Kasumi-1 (cell line): Measurements from ENCODE around the gene D2HGDH.
A peak's percentile ranks its signal among the peaks of the same experiment; 100 is the strongest.
"Not testable (repeated sequence)": the region's sequence is repeated elsewhere in the genome, so short reads cannot be mapped to it uniquely, and the experiment has no call there.

Source experiments
- DNase-seq, 2 experiments: peaks; one replicate each; lab custom pipeline; 2025; lab: John Stamatoyannopoulos, UW

The D2HGDH gene

GRCh38 chr2:241724975-241725870 lies 9.2 kb upstream of the D2HGDH start:
- DNase-seq = no peak

- no peak for DNase-seq
Measured at GRCh38 chr2:241726459-241726858, 8.0 kb upstream of the D2HGDH start.

- DNase-seq = no peak
Measured at GRCh38 chr2:241728000-241728399, 6.4 kb upstream of the D2HGDH start.

- DNase-seq = no peak
Measured at GRCh38 chr2:241728627-241729026, 5.8 kb upstream of the D2HGDH start.

- no peak for DNase-seq
Measured at GRCh38 chr2:241729868-241730267, 4.6 kb upstream of the D2HGDH start.

GRCh38 chr2:241730671-241731293 lies 3.6 kb upstream of the D2HGDH start:
- peak; percentile 25 to 37 for DNase-seq

GRCh38 chr2:241732513-241733186 lies 1.8 kb upstream of the D2HGDH start:
- DNase-seq = peak; percentile 60 to 62

GRCh38 chr2:241733391-241734207 lies 831 bp upstream of the D2HGDH start:
- DNase-seq = no peak

- DNase-seq = no peak
Measured at GRCh38 chr2:241734208-241734466, 293 bp upstream of the D2HGDH start.

GRCh38 chr2:241736111-241736510 lies 1.7 kb downstream of the D2HGDH start:
- no peak for DNase-seq

- no peak for DNase-seq
Measured at GRCh38 chr2:241738040-241738686, 3.7 kb downstream of the D2HGDH start.

GRCh38 chr2:241739177-241739576 lies 4.7 kb downstream of the D2HGDH start:
- no peak for DNase-seq

- DNase-seq = no peak
Measured at GRCh38 chr2:241739651-241740050, 5.2 kb downstream of the D2HGDH start.

GRCh38 chr2:241741016-241741415 lies 6.6 kb downstream of the D2HGDH start:
- no peak for DNase-seq

- no peak for DNase-seq
Measured at GRCh38 chr2:241742320-241742939, 8.0 kb downstream of the D2HGDH start.

- not testable (repeated sequence) for DNase-seq
Measured at GRCh38 chr2:241743008-241743407, 8.6 kb downstream of the D2HGDH start.

GRCh38 chr2:241743620-241744019 lies 9.2 kb downstream of the D2HGDH start:
- no peak for DNase-seq

- no peak for DNase-seq
Measured at GRCh38 chr2:241744028-241744754, 9.8 kb downstream of the D2HGDH start.

GRCh38 chr2:241745276-241745675 lies 10.8 kb downstream of the D2HGDH start:
- DNase-seq = no peak

- no peak for DNase-seq
Measured at GRCh38 chr2:241746084-241746483, 11.7 kb downstream of the D2HGDH start.
